ENCODE data around the gene RFTN1. TPM values are rescaled to one million over a fixed set of nuclear protein-coding genes. Genes with fewer than 3 reads are reported as not detected.

Gene RFTN1
- total RNA-seq, 1 donor from 2014 or later = 34.7 TPM

GRCh38 chr3:16349986-16350596 lies 163.4 kb downstream of the RFTN1 start:
- H3K4me3 ChIP-seq (ENCODE audit: low read depth, low read length) = no peak overlapping the region
- TF ChIP-seq CTCF (conservative IDR thresholded peaks at IDR 0.05; ENCODE audit: low read depth, low read length) = no peak
- no peak for DNase-seq (ENCODE audit: low read depth)

GRCh38 chr3:16347548-16347947 lies 166.0 kb downstream of the RFTN1 start:
- TF ChIP-seq CTCF (conservative IDR thresholded peaks at IDR 0.05; ENCODE audit: low read depth, low read length) = no peak
- H3K4me3 ChIP-seq (ENCODE audit: low read depth, low read length) = no peak overlapping the region

GRCh38 chr3:16346413-16347081 lies 167.0 kb downstream of the RFTN1 start:
- H3K4me3 ChIP-seq (ENCODE audit: low read depth, low read length) = no peak overlapping the region
- no peak for TF ChIP-seq CTCF (conservative IDR thresholded peaks at IDR 0.05; ENCODE audit: low read depth, low read length)
- no peak for DNase-seq (ENCODE audit: low read depth)

More at GRCh38 chr3:16347548-16347947, 166.0 kb downstream of the RFTN1 start:
- DNase-seq (ENCODE audit: low read depth) = no peak

- no peak overlapping the region for H3K4me3 ChIP-seq (ENCODE audit: low read depth, low read length)
- TF ChIP-seq CTCF (conservative IDR thresholded peaks at IDR 0.05; ENCODE audit: low read depth, low read length) = no peak
- DNase-seq (ENCODE audit: low read depth) = no peak
These were observed 170.4 kb downstream of the RFTN1 start for GRCh38 chr3:16343101-16343500.

GRCh38 chr3:16338999-16339398 lies 174.5 kb downstream of the RFTN1 start:
- H3K4me3 ChIP-seq (ENCODE audit: low read depth, low read length) = no peak overlapping the region
- DNase-seq (ENCODE audit: low read depth) = peak; percentile 83
- no peak for TF ChIP-seq CTCF (conservative IDR thresholded peaks at IDR 0.05; ENCODE audit: low read depth, low read length)

GRCh38 chr3:16337856-16338540 lies 175.5 kb downstream of the RFTN1 start:
- H3K4me3 ChIP-seq (ENCODE audit: low read depth, low read length) = no peak overlapping the region
- TF ChIP-seq CTCF (conservative IDR thresholded peaks at IDR 0.05; ENCODE audit: low read depth, low read length) = no peak
- DNase-seq (ENCODE audit: low read depth) = no peak

Measured in epithelial cell of proximal tubule (primary cell).